GM12878 (cell line): ENCODE data around the gene LGALS1. TPM values are rescaled to one million over a fixed set of nuclear protein-coding genes. Genes with fewer than 3 reads are reported as not detected.

ENCODE experiments used
- ATAC-seq: fragments of 200-7000 bp; cut with Tn5 transposase; 3 replicates; pipeline ENCODE4 v1.9.1; 2020; ENCODE audit warnings: mild to moderate bottlenecking, moderate library complexity
- BruUV-seq: library from RNA; stranded (reverse); fragments of 400-500 nt; replicated peaks from 2 replicates; lab custom pipeline; 2021; lab: Mats Ljungman, UMichigan
- CTCF ChIA-PET: fragments of 300-600 bp; sonication (Branson Sonifier 250); formaldehyde crosslinking; extraction: SDS; loops from one replicate; lab custom pipeline; 2021; ENCODE audit warnings: inconsistent platforms; lab: Yijun Ruan, JAX
- POLR2A ChIA-PET: fragments of 350-600 bp; formaldehyde crosslinking; extraction: SDS; loops from one replicate; lab custom pipeline; 2021; ENCODE audit warnings: inconsistent platforms; lab: Charles Lee
- RAD21 ChIA-PET: fragments of 300-600 bp; sonication (Branson Sonifier 250); formaldehyde crosslinking; loops from one replicate; lab custom pipeline; 2023; ENCODE audit warnings: antibody characterized with exemption; ENCODE audit not compliant: unreplicated experiment; lab: Charles Lee
- SMC1A ChIA-PET: fragments of 300-600 bp; sonication (Branson Sonifier 250); formaldehyde crosslinking; loops from one replicate; lab custom pipeline; 2023; ENCODE audit not compliant: unreplicated experiment, uncharacterized antibody; lab: Charles Lee
- DNase-seq: peaks from one replicate; pipeline ENCODE4 v3.0.0-alpha.2; 2011; ENCODE audit warnings: low read depth, low spot score
- FAIRE-seq: peaks from 3 replicates; lab custom pipeline; 2011; peaks lifted over from hg19 to GRCh38; lab: Jason Lieb, UNC
- H2AFZ ChIP-seq: 2 replicates; pipeline ENCODE4 v1.6.0; 2011; ENCODE audit warnings: low read depth, low read length, control low read depth; ENCODE audit not compliant: control insufficient read depth
- H3K27ac ChIP-seq: 2 replicates; pipeline ENCODE4 v1.5.1; 2011; ENCODE audit warnings: control low read depth; ENCODE audit not compliant: control insufficient read depth, insufficient read depth
- H3K27me3 ChIP-seq, 2 experiments: replicated peaks in 1 of 2; 2 replicates each; pipeline versions ENCODE4 v1.6.0 to v1.6.1; 2011; ENCODE audit warnings: low read length in 1 of 2; ENCODE audit not compliant: control insufficient read depth in 2 of 2, insufficient read depth in 2 of 2
- H3K36me3 ChIP-seq, 2 experiments: 2 replicates each; pipeline ENCODE4 v1.5.1; 2011; ENCODE audit warnings: low read length in 1 of 2; ENCODE audit not compliant: control insufficient read depth in 2 of 2, insufficient read depth in 2 of 2
- H3K4me1 ChIP-seq: 2 replicates; pipeline ENCODE4 v1.6.1; 2011; ENCODE audit warnings: mild to moderate bottlenecking, low read length, moderate library complexity, mixed read lengths; ENCODE audit not compliant: control insufficient read depth, insufficient read depth
- H3K4me2 ChIP-seq: 2 replicates; pipeline ENCODE4 v1.6.0; 2011; ENCODE audit warnings: control low read depth; ENCODE audit not compliant: control insufficient read depth, insufficient read depth
- H3K4me3 ChIP-seq: fragments of 200-600 bp; sonication (generic); 2 replicates; pipeline ENCODE4 v1.5.1; 2016
- H3K79me2 ChIP-seq: 2 replicates; pipeline ENCODE4 v1.6.0; 2011; ENCODE audit warnings: low read length; ENCODE audit not compliant: control insufficient read depth, insufficient read depth
- H3K9ac ChIP-seq: 2 replicates; pipeline ENCODE4 v1.8.0; 2011; ENCODE audit warnings: low read length, control low read depth, mixed read lengths; ENCODE audit not compliant: control insufficient read depth, insufficient read depth
- H3K9me3 ChIP-seq: replicated peaks from 3 replicates; pipeline ENCODE4 v1.5.1; 2011; ENCODE audit warnings: mild to moderate bottlenecking, low read length; ENCODE audit not compliant: control insufficient read depth, insufficient read depth
- H4K20me1 ChIP-seq: 2 replicates; pipeline ENCODE4 v1.6.0; 2011; ENCODE audit not compliant: control insufficient read depth, insufficient read depth
- CREB1 ChIP-seq: IDR thresholded peaks from 2 replicates; pipeline ENCODE4 v1.6.1; 2012; ENCODE audit warnings: low read depth, mild to moderate bottlenecking, inconsistent platforms
- CTCF ChIP-seq, 3 experiments: IDR thresholded peaks in 2 of 3; conservative IDR thresholded peaks in 1 of 3; 2 replicates each; pipeline ENCODE4 v1.5.1; 2011; ENCODE audit warnings: low read depth in 3 of 3, low read length in 3 of 3, mild to moderate bottlenecking in 3 of 3, control low read depth in 2 of 3, moderate library complexity in 2 of 3, inconsistent platforms in 1 of 3, mixed read lengths in 1 of 3; ENCODE audit not compliant: control insufficient read depth in 2 of 3, insufficient read depth in 1 of 3; ENCODE audit errors: extremely low read depth in 1 of 3
- EED ChIP-seq: sonication (generic); IDR thresholded peaks from 2 replicates; pipeline ENCODE4 v1.6.1; 2016; ENCODE audit warnings: antibody characterized with exemption, low read depth
- EP300 ChIP-seq, 2 experiments: fragments of 150-350 bp in 1 of 2; IDR thresholded peaks; 2 replicates each; pipeline ENCODE4 v1.6.1; 2011 to 2012; ENCODE audit warnings: low read depth in 2 of 2, low read length in 2 of 2, borderline replicate concordance in 1 of 2, improper control_type of control experiment in 1 of 2, inconsistent platforms in 1 of 2; ENCODE audit not compliant: control insufficient read depth in 1 of 2
- EZH2 ChIP-seq: IDR thresholded peaks from 2 replicates; pipeline ENCODE4 v1.6.1; 2012; ENCODE audit warnings: low read depth, mild to moderate bottlenecking, control low read depth, inconsistent platforms, low read length, borderline replicate concordance; ENCODE audit not compliant: control insufficient read depth
- HDGF ChIP-seq: fragments of 450-650 bp; IDR thresholded peaks from 2 replicates; pipeline ENCODE4 v1.6.1; 2016; ENCODE audit warnings: antibody characterized with exemption
- SPI1 ChIP-seq: IDR thresholded peaks from 2 replicates; pipeline ENCODE4 v1.6.1; 2011; ENCODE audit warnings: low read depth, mild to moderate bottlenecking, low read length, moderate library complexity, borderline replicate concordance; ENCODE audit not compliant: insufficient read depth
- WGBS: methylation state at CpG from one replicate; pipeline ENCODE4 v1.1.6; 2016; ENCODE audit warnings: low lambda C conversion rate; ENCODE audit not compliant: insufficient replicate concordance, insufficient coverage; ENCODE audit errors: missing lambda C conversion rate; 5-methylcytosine and 5-hydroxymethylcytosine counted together
- in situ Hi-C: fragments of 300-500 bp; cut with MboI; formaldehyde crosslinking; loops from 9 replicates; pipeline ENCODE4 v1.14.3; 2018; ENCODE audit warnings: mixed read lengths
- intact Hi-C: fragments of 100-400 bp; cut with micrococcal nuclease; formaldehyde crosslinking; loops from one replicate; pipeline ENCODE4 v1.14.2; 2022; ENCODE audit not compliant: unreplicated experiment
- polyA plus RNA-seq, 11 experiments: library from polyadenylated mRNA; depleted of rRNA in 4 of 11; unstranded in 6 of 11; stranded (reverse) in 5 of 11; fragments of >200 nt; fragmentation: Nextera tagmentation in 4 of 11; fragmentation: Illumina TruSeq in 1 of 11; extraction: Ambion mirVana in 4 of 11; extraction: Trizol in 1 of 11; gene quantifications; 1 replicate in 1 of 11; 2 replicates in 10 of 11; pipeline versions ENCODE4 v1.2.1 to v1.2.3, GENCODE V29; 2011 to 2016; ENCODE audit warnings: inconsistent platforms in 2 of 11, missing spikeins in 2 of 11, low read depth in 1 of 11
- total RNA-seq, 4 experiments: library from RNA; depleted of rRNA in 3 of 4; stranded (reverse); fragments of >200 nt in 3 of 4; fragmentation: Illumina TruSeq in 1 of 4; extraction: Trizol in 1 of 4; gene quantifications; 2 replicates each; pipeline versions ENCODE4 v1.2.1 to v1.2.3, GENCODE V29; 2013 to 2021
- TF ChIP-seq, protein P1 (sequence below): fragments of 450-650 bp; IDR thresholded peaks from 2 replicates; pipeline ENCODE4 v1.6.1; 2017; ENCODE audit warnings: mild to moderate bottlenecking, moderate library complexity

LGALS1 gene
- total and polyA plus RNA-seq, 10 of the 15 experiments (the other 5 are each of a cell fraction or from before 2014, with no cell fraction given) = 312 to 1,889 (median 706) TPM

DNA sequence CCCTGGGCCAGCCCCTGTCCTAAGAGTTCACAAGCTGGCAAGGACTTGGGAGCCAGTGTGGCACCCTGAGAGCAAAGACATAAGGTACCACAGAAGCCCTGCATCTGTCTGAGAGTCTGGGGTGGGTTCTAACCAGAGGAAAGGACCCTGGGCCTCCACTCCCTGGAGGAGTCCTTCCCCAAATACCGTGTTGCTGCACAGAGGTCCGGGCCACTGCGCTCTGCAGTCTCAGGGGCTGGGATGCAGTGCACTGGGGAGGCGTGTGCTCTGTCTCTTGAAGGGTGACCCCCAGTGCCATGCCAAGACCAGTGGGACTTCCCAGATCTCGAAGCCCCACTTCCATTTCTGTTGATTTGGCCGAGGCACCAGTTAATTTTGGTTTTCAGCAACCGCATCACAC, 40.3 kb upstream of the LGALS1 start (continued):
- TF ChIP-seq EP300 (IDR thresholded peaks at IDR 0.05; ENCODE audit: borderline replicate concordance in 1 of 2, control insufficient read depth in 1 of 2, low read depth in 2 of 2, low read length in 2 of 2) = no peak
- no peak for TF ChIP-seq HDGF

DNA sequence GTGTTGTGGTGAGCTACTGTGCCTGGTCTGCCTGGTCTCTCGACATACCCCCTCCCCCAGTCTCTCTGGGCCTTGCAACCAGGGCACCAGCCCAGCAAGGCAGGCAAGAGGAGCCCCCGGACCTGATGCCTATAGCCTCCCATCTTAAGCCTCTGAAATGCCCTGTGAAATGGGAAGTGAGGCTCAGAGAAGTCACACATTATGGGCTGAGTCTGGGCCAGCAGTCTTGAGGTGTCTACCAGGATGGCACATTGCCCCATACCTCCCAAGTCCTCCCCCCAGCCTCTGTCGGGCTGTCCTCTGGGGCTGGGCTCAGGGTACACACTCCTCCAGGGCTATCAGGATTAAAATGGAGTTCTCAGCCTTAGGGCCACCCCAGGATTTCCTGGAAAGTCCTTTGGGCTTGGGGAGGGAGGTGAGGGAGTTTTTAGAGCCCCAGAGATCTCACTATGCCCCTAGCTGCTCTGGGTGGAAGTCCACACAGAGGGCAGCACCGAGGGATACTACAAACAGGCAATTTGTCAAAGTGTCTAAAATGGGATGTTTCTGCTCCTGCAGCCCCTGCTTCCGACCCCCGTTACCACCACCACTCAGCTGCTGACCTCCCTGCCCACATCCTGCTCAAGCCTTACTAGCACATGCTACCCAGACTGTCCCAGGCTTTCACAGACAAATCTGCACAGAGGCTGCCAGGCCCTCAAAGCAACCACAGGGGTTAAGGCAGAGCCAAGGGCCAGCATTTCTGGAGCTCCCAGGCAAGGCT, 39.1 kb upstream of the LGALS1 start:
- in situ Hi-C loops (no loop called here), intact Hi-C loops (no loop called here)
- no peaks in the 10 kb centered on the region for H3K9me3 ChIP-seq
- H2AFZ ChIP-seq = no peak overlapping the region
- TF ChIP-seq EZH2 (no peak), EED (no peak), SPI1 (peak; percentile 24; the same call in 1 of the 2 replicates), CREB1 (no peak), CTCF (IDR thresholded peaks at IDR 0.05 in 2 of 3, conservative IDR thresholded peaks at IDR 0.05 in 1 of 3; ENCODE audit: control insufficient read depth in 2 of 3, extremely low read depth in 1 of 3, insufficient read depth in 1 of 3, low read depth in 3 of 3, low read length in 3 of 3) (peak; percentile 26 to 37 (median 30); a peak in 3 of 6 replicates)
- TF ChIP-seq, protein P1, sequence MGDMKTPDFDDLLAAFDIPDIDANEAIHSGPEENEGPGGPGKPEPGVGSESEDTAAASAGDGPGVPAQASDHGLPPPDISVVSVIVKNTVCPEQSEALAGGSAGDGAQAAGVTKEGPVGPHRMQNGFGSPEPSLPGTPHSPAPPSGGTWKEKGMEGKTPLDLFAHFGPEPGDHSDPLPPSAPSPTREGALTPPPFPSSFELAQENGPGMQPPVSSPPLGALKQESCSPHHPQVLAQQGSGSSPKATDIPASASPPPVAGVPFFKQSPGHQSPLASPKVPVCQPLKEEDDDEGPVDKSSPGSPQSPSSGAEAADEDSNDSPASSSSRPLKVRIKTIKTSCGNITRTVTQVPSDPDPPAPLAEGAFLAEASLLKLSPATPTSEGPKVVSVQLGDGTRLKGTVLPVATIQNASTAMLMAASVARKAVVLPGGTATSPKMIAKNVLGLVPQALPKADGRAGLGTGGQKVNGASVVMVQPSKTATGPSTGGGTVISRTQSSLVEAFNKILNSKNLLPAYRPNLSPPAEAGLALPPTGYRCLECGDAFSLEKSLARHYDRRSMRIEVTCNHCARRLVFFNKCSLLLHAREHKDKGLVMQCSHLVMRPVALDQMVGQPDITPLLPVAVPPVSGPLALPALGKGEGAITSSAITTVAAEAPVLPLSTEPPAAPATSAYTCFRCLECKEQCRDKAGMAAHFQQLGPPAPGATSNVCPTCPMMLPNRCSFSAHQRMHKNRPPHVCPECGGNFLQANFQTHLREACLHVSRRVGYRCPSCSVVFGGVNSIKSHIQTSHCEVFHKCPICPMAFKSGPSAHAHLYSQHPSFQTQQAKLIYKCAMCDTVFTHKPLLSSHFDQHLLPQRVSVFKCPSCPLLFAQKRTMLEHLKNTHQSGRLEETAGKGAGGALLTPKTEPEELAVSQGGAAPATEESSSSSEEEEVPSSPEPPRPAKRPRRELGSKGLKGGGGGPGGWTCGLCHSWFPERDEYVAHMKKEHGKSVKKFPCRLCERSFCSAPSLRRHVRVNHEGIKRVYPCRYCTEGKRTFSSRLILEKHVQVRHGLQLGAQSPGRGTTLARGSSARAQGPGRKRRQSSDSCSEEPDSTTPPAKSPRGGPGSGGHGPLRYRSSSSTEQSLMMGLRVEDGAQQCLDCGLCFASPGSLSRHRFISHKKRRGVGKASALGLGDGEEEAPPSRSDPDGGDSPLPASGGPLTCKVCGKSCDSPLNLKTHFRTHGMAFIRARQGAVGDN = 0 out of 2 replicates have a peak, but pooled peaks have one; percentile 24
- CTCF ChIA-PET = interaction anchor here (1.0 to 15.9 kb wide), 8 partner anchors 7 to 46 kb away, joined by 3 to 396 read pairs (median 120); partner anchors contain the start of genes GGA1, LGALS1, NOL12 and PDXP
- POLR2A ChIA-PET = interaction anchor here (0.5 to 8.2 kb wide), 8 partner anchors 9 to 364 kb away, joined by 3 to 67 read pairs (median 10); partner anchors contain the start of genes GGA1, LGALS1 and PDXP
- H4K20me1 ChIP-seq = no peaks in the 10 kb centered on the region
- ATAC-seq = no peak
- SMC1A ChIA-PET = interaction anchor here (0.5 to 8.6 kb wide), 7 partner anchors 10 to 1264 kb away, joined by 3 to 108 read pairs (median 4); partner anchors contain the start of gene PDXP
- peaks cover 17% of the 10 kb centered on the region for H3K79me2 ChIP-seq
- H3K27ac ChIP-seq = peak overlapping the region; percentile 21; the same call in 1 of the 2 replicates
- peaks cover 0 to 3% of the 10 kb centered on the region in 2 experiments; a peak in 3 of 4 replicates for H3K36me3 ChIP-seq
- DNase-seq = no peak
- RAD21 ChIA-PET = interaction anchor here (0.8 to 10.1 kb wide), 5 partner anchors 9 to 94 kb away, joined by 3 to 173 read pairs (median 4); partner anchors contain the start of genes GGA1, LGALS1 and PDXP
- 0 out of 2 replicates have a peak overlapping the region, but pooled peaks have one; percentile 3 for H3K9ac ChIP-seq
- H3K4me3 ChIP-seq = no peak overlapping the region
- no peaks in the 10 kb centered on the region for H3K27me3 ChIP-seq
- no peak for FAIRE-seq
- H3K4me2 ChIP-seq = peak overlapping the region; percentile 23
- no TSS peak for BruUV-seq
- H3K4me1 ChIP-seq = peaks cover 76% of the 10 kb centered on the region
- WGBS = 46% methylated on average over 6 of the region's 6 CpGs
